Skeletal muscle cell (primary cell): ENCODE data around the gene CDIPT.

Experiments used
- DNase-seq: peaks from one replicate; pipeline ENCODE4 v3.0.0-alpha.2; 2010; ENCODE audit warnings: low read depth
- H3K4me3 ChIP-seq: 2 replicates; pipeline ENCODE4 v1.5.1; 2011; ENCODE audit warnings: low read depth, mild to moderate bottlenecking, control low read depth, low read length, moderate library complexity

The CDIPT gene

DNA sequence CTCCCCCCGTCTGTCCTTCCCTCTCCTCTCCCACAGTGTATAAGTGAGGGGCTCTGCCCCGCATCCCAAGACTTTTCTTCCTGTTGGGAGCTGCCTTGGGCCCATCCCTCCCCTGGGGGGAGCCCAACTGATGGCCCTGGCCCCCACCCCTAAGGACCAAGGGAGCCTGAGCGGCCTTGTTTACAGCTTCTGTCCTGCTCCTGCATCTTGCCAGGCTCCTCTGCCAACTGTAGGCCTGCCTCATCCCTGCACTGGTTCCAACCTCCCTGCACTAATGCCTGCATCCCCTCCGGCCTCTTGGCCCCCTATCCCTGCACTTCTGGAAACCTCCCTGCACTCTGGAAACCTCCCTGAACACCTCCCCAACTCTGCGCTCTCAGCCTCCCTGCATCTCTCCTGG is 48.4 kb downstream of the CDIPT start:
- DNase-seq, result no peak
- peak overlapping the region; percentile 82 for H3K4me3 ChIP-seq

DNA sequence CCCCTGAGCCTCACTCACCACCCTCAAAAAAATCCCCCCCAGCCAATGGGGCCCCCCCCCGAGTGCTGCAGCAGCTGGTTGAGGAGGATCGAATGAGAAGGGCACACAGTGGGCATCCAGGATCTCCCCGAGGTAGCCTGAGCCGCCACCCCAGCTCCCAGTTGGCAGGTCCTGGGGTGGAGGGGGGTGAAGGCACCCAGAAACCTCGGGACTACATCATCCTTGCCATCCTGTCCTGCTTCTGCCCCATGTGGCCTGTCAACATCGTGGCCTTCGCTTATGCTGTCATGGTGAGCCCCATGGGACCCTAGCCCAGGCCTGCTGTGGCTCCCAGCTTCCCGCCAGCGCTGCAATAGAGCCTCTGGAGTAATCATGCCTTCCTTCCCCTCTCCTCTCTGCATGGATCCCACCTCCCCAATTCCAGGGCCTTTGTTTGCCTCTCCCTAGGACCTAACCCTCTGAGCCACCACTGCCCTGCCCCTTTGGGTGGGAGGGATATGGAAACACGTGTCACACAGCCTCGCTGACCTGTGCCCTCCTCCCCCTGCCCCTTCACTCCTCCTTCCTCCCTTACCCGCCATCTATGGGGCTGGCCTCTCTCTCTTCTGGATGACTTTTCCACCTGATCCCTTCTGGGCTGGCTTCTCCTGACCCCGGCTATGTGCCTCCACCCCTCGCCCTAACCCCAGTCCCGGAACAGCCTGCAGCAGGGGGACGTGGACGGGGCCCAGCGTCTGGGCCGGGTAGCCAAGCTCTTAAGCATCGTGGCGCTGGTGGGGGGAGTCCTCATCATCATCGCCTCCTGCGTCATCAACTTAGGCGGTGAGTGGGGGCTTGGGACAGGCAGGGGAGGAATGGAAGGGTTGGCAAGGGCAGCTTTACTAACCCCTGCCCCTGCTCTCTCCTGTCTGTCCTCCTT is 49.1 kb downstream of the CDIPT start:
- H3K4me3 ChIP-seq, result no peak overlapping the region
- no peak for DNase-seq

DNA sequence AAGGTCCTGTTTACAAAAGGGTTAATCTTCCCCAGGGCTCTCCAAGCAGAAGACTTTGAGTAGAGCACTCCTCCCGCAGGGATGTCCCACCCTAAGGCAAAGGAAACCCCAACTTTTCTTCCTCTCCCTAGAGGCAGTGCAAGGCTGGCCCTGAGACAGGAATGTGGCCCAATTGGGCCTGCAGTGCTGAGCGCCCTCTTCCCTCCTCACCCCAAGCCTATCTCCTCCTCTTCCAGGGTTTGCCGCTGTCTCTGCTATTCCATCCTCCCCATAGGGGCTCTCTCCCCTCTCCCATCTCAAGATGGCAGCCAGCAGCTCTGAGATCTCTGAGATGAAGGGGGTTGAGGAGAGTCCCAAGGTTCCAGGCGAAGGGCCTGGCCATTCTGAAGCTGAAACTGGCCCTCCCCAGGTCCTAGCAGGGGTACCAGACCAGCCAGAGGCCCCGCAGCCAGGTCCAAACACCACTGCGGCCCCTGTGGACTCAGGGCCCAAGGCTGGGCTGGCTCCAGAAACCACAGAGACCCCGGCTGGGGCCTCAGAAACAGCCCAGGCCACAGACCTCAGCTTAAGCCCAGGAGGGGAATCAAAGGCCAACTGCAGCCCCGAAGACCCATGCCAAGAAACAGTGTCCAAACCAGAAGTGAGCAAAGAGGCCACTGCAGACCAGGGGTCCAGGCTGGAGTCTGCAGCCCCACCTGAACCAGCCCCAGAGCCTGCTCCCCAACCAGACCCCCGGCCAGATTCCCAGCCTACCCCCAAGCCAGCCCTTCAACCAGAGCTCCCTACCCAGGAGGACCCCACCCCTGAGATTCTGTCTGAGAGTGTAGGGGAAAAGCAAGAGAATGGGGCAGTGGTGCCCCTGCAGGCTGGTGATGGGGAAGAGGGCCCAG is 50.0 kb downstream of the CDIPT start:
- peak overlapping the region; percentile 68 for H3K4me3 ChIP-seq
- no peak for DNase-seq

DNA sequence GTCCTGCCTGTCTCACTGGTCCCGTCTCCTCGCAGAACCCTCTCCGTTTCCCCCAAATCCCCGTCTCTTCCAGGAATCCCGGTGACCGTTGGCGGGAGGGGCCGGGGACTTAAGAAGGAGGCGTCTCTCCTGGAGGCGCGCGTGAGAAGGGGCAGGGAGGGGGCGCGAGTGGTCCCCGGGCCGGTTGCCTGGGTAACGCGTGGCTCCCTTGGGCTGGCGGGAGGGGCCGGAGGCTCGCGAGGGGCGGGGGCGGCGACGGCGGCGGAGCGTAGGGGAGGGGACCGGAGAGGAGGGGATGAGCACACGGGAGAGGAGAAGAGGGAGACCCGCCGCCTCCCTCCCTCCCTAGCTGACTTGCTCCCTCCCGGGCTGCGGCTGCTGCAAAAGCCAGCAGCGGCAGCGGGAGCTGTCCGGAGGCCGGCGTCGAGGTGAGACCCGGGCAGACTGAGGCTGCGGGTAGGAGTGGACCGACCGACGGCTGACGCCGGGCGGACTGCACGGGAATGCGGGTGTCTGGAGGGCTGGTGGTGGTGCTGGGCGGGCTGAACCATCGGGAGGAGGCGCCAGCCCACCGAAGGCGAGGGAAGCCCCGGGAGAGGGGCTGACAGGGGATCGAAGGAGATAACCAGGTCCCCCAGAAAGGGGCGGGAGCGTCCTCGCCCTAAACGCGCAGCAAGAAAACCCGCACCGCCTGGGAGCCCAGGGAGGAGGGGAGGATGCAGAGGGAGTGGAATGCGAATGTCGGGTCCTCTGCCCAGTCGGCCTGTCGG is 50.9 kb downstream of the CDIPT start, which contains the start of gene PRRT2:
Gene PRRT2, plus strand, starts transcription at position 298 of the 770 bp plus-strand sequence. CDS start 862 bp downstream, outside the sequence.
- DNase-seq, result no peak
- peak within 1 kb of the TSS; percentile 68 for H3K4me3 ChIP-seq

DNA sequence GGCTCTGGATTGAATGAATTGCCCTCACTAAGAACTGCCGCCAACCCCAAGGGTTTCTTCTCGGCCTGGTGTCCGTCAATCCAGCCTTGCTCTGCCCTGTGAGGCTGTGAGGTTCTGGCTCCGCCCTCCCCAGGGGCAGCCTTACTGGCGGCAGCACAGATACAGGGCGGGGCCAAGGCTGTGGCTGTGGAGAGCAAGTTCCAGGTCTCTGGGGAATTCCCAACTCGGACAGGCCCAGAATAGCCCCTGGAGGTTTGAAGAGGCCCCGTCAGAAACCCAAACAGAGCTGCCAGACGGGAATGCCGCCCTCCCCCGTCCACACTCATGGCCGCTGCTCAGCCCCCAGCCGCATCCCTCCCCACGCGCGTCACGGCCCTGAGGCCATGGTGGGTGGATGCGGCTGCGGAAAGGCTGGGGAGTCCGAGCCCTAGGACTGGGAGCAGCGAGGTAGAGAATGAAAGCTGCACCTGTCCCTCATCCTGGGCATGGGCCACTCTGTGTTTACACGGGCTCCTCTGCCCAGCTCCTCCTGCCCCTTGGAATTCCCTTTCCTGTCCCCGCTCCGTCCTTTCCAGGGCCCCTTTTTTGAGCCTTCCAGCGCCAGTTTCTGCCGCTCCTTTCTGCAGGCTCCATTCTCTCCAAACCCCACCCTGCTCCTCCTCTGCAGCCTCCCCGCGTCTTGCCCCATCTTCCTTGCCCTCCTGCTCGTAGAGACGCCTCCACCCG is 51.7 kb downstream of the CDIPT start:
- peak; percentile 92 for DNase-seq
- peak overlapping the region; percentile 68 for H3K4me3 ChIP-seq

DNA sequence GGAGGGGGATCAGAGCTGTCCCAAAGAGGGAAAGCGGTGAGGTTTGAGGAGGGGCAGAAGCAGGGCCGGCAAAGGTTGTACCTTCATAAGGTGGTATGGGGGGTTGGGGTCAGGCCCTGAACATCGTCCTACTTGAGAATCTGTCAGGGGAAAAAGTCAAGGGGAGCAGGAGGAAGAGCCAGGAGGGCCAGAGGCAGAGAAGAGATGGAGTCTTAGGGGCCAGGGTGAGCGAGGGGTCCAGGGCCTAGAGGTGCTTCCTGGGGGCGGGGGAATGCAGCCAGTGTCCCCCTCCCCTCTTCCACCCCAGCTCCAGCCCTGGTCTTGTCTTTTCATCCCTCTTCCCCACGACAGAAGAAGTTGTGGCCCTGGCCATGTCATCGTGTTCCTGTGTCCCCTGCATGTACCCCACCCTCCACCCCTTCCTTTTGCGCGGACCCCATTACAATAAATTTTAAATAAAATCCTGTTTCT is 52.3 kb downstream of the CDIPT start:
- peak overlapping the region; percentile 13 for H3K4me3 ChIP-seq
- no peak for DNase-seq

DNA sequence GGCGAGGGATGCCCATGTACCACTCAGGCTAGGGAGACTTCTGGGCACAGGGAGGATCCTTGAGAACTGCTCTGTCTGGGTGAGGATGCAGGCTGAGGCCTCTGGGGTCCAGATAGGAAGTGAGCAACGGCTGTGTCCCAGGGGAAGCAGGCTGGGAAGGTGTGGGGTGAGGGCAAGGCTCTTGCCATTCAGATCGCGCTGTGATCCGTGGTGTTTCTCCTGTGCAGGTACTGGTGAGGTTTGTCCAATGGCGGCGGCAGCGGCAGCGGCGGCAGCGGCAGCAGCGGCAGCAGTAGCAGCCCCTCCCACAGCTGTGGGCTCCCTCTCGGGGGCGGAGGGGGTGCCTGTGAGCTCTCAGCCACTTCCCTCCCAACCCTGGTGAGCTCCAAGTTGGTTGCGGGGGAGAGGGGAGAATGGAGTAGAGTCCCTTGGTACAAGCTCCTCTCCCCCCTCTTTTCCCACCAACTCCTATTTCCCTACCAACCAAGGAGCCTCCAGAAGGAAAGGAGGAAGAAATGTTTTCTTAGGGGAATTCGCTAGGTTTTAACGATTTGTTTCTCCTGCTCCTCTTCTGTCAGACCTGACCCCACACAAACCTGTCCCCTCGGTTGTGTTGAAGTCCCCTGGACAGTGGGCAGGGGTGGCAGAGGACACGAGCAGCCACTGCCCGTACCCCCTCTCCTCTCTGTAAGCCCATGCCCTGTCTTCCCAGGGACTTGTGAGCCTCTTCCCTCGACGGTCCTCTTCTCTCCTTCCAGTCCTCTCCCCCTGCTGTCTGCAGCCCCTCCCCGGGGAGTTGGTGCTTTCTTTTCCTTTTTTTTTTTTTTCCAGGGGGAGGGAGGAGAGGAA is 53.0 kb downstream of the CDIPT start:
- H3K4me3 ChIP-seq, result peak overlapping the region; percentile 22
- no peak for DNase-seq

DNA sequence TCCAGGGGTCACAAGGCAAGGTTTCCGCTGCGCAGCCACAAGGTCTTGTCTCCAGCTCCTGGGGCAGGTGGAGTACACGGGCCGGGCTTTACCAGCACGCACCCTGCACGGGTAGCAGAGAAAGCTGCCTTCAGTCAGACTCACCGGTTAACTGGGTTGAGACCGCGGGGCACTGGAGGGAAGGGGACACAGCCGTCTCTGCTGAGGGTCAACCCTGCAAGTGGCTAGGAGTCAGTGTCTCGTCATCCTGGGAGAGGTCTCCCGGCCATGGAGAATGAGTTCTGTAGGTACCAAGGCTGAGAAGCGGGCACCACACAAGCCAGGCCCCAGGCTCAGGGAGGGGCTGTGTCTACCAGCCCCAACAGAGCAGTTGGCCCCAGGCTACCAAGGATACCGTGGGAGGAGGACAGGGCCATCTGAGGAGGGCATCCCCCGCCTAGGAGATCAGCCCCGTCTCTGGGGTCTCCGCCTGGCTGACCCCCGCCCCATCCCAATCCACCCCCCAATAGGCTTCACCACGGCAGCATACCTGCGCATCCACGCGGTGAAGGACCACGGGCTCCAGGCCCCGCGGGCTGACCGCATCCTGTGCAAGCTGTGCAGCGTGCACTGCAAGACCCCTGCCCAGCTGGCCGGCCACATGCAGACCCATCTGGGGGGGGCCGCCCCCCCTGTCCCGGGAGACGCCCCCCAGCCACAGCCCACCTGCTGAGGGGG is 53.8 kb downstream of the CDIPT start:
- H3K4me3 ChIP-seq, result peak overlapping the region; percentile 60

More for the DNA sequence above, 53.8 kb downstream of the CDIPT start:
- DNase-seq, result no peak
